GM06990 (cell line): Measurements from ENCODE around the gene ZNHIT3.

Source experiments
- DNase-seq: peaks from one replicate; pipeline ENCODE4 v3.0.0-alpha.2; 2011; ENCODE audit not compliant: insufficient read length; ENCODE audit errors: extremely low read depth
- H3K27me3 ChIP-seq: replicated peaks from 2 replicates; pipeline ENCODE4 v1.6.0; 2011; ENCODE audit warnings: low read length; ENCODE audit not compliant: control insufficient read depth, insufficient read depth
- H3K36me3 ChIP-seq: 2 replicates; pipeline ENCODE4 v1.5.1; 2011; ENCODE audit warnings: low read length; ENCODE audit not compliant: control insufficient read depth, insufficient read depth
- H3K4me3 ChIP-seq: replicated peaks from 2 replicates; pipeline ENCODE4 v1.5.1; 2011; ENCODE audit warnings: low read depth, mild to moderate bottlenecking, control low read depth, low read length
- CTCF ChIP-seq: IDR thresholded peaks from 2 replicates; pipeline ENCODE4 v1.5.1; 2011; ENCODE audit warnings: low read length, control low read depth, mild to moderate bottlenecking, inconsistent platforms; ENCODE audit not compliant: insufficient read depth, poor library complexity, severe bottlenecking

The ZNHIT3 gene

GRCh38 chr17:36524428-36524876 lies 38.0 kb downstream of the ZNHIT3 start:
- Histone ChIP-seq H3K27me3 (no peaks in the 10 kb centered on the region), H3K4me3 (no peak overlapping the region), H3K36me3 (peaks cover 20% of the 10 kb centered on the region)
- no peak for TF ChIP-seq CTCF
- DNase-seq: no peak

GRCh38 chr17:36525113-36525512 lies 38.6 kb downstream of the ZNHIT3 start:
- no peak overlapping the region for H3K4me3 ChIP-seq
- no peaks in the 10 kb centered on the region for H3K27me3 ChIP-seq
- no peak for TF ChIP-seq CTCF
- DNase-seq: no peak
- peaks cover 21% of the 10 kb centered on the region for H3K36me3 ChIP-seq

GRCh38 chr17:36525888-36526287 lies 39.4 kb downstream of the ZNHIT3 start:
- no peak for DNase-seq
- Histone ChIP-seq H3K4me3 (no peak overlapping the region), H3K27me3 (no peaks in the 10 kb centered on the region), H3K36me3 (peaks cover 20% of the 10 kb centered on the region)
- TF ChIP-seq CTCF: no peak

GRCh38 chr17:36527621-36528250 lies 41.3 kb downstream of the ZNHIT3 start:
- DNase-seq: no peak
- no peak for TF ChIP-seq CTCF
- peaks cover 25% of the 10 kb centered on the region for H3K36me3 ChIP-seq
- no peak overlapping the region for H3K4me3 ChIP-seq
- H3K27me3 ChIP-seq: no peaks in the 10 kb centered on the region

GRCh38 chr17:36529121-36529520 lies 42.6 kb downstream of the ZNHIT3 start:
- no peak overlapping the region for H3K4me3 ChIP-seq
- DNase-seq: no peak
- TF ChIP-seq CTCF: no peak
- no peaks in the 10 kb centered on the region for H3K27me3 ChIP-seq
- H3K36me3 ChIP-seq: peaks cover 26% of the 10 kb centered on the region

- no peaks in the 10 kb centered on the region for H3K27me3 ChIP-seq
- peaks cover 18% of the 10 kb centered on the region for H3K36me3 ChIP-seq
- no peak overlapping the region for H3K4me3 ChIP-seq
- DNase-seq: no peak
- TF ChIP-seq CTCF: no peak
These were observed 46.0 kb downstream of the ZNHIT3 start for GRCh38 chr17:36532435-36532975.
